ENCODE results near the gene RASSF5. TPM values are rescaled to one million over a fixed set of nuclear protein-coding genes. Genes with fewer than 3 reads are reported as not detected.

Gene RASSF5
- total RNA-seq, 4 donors from 2014 or later: 4.6 to 14.0 (median 7.8) TPM

GRCh38 chr1:206631085-206631509 is 123.8 kb downstream of the RASSF5 start:
- peak overlapping the region; percentile 19 to 49 (median 24) for H3K27ac ChIP-seq
- peaks cover 6 to 21% (median 17%) of the 10 kb centered on the region in 4 donors for H3K4me1 ChIP-seq
- TF ChIP-seq POLR2A (IDR thresholded peaks at IDR 0.05) (no peak), POLR2AphosphoS5 (IDR thresholded peaks at IDR 0.05) (peak in 2 of 3 donors; percentile 46 to 53), CTCF (IDR thresholded peaks at IDR 0.05) (peak in 3 of 5 experiments; percentile 18 to 35 (median 34))
- H3K36me3 ChIP-seq: no peaks in the 10 kb centered on the region
- DNase-seq: peak; percentile 56
- H3K4me3 ChIP-seq: no peak overlapping the region
- intact Hi-C loops (cut with DNase I; ENCODE audit: low total_unique reads): loop anchor here (10.0 kb wide), 1 partner anchor 284 kb away; no protein-coding TSS in a partner anchor
- in situ Hi-C loops (cut with MboI; ENCODE audit: low pct_ligation_motif_present in 1 of 4, low pct_unique_long_range_greater_than_20kb in 1 of 4, low sequenced_read_pairs in 3 of 4): loop anchor here in 3 of 4 donors (10.0 to 25.0 kb wide), 2 partner anchors 281 to 284 kb away; partner anchors contain the start of gene FCMR (in 1 of the 3)
- H3K27me3 ChIP-seq: peaks cover 16% of the 10 kb centered on the region
- WGBS, 2 donors (ENCODE audit: low coverage in 1 of 2): 33 to 42% methylated on average over 3 to 4 of the region's 4 CpGs
- H3K9me3 ChIP-seq: no peaks in the 10 kb centered on the region

GRCh38 chr1:206633708-206634121 is 126.4 kb downstream of the RASSF5 start:
- peak; percentile 11 for DNase-seq
- in situ Hi-C loops (cut with MboI; ENCODE audit: low pct_ligation_motif_present in 1 of 4, low pct_unique_long_range_greater_than_20kb in 1 of 4, low sequenced_read_pairs in 3 of 4) (loop anchor here in 3 of 4 donors (10.0 to 25.0 kb wide), 2 partner anchors 279 to 281 kb away; partner anchors contain the start of gene FCMR (in 1 of the 3)), intact Hi-C loops (cut with DNase I; ENCODE audit: low total_unique reads) (loop anchor here (2.0 to 10.0 kb wide), 2 partner anchors 31 to 281 kb away; no protein-coding TSS in a partner anchor)
- no peaks in the 10 kb centered on the region for H3K9me3 ChIP-seq
- no peaks in the 10 kb centered on the region for H3K36me3 ChIP-seq
- peaks cover 6 to 36% (median 18%) of the 10 kb centered on the region in 4 donors for H3K4me1 ChIP-seq
- peaks cover 21% of the 10 kb centered on the region for H3K27me3 ChIP-seq
- peak overlapping the region; percentile 77 to 85 (median 82) for H3K27ac ChIP-seq
- no peak overlapping the region for H3K4me3 ChIP-seq
- 31 to 54% methylated on average over 3 to 9 of the region's 9 CpGs for WGBS, 2 donors (ENCODE audit: low coverage in 1 of 2)
- TF ChIP-seq POLR2AphosphoS5 (IDR thresholded peaks at IDR 0.05): peak in 2 of 3 donors; percentile 15 to 56
- no peak for TF ChIP-seq CTCF (IDR thresholded peaks at IDR 0.05)

- intact Hi-C loops (cut with DNase I; ENCODE audit: low total_unique reads): loop anchor here (2.0 to 10.0 kb wide), 2 partner anchors 30 to 280 kb away; no protein-coding TSS in a partner anchor
- Histone ChIP-seq H3K4me3 (peak overlapping the region in 3 of 4 donors; percentile 48 to 89 (median 76)), H3K27me3 (peaks cover 21% of the 10 kb centered on the region), H3K27ac (peak overlapping the region; percentile 77 to 85 (median 82)), H3K9me3 (no peaks in the 10 kb centered on the region), H3K4me1 (peaks cover 6 to 36% (median 18%) of the 10 kb centered on the region in 4 donors), H3K36me3 (no peaks in the 10 kb centered on the region)
- peak; percentile 78 to 91 (median 82) for TF ChIP-seq CTCF (IDR thresholded peaks at IDR 0.05)
- no peak for TF ChIP-seq POLR2A (IDR thresholded peaks at IDR 0.05)
- no peak for TF ChIP-seq EP300 (IDR thresholded peaks at IDR 0.05; ENCODE audit: low read depth)
- TF ChIP-seq POLR2AphosphoS5 (IDR thresholded peaks at IDR 0.05): peak in 1 of 3 donors; percentile 15
- 18 to 20% methylated on average over 8 to 26 of the region's 26 CpGs for WGBS, 2 donors (ENCODE audit: low coverage in 1 of 2)
- peak; percentile 93 for DNase-seq
- in situ Hi-C loops (cut with MboI; ENCODE audit: low pct_ligation_motif_present in 1 of 4, low pct_unique_long_range_greater_than_20kb in 1 of 4, low sequenced_read_pairs in 3 of 4): loop anchor here in 3 of 4 donors (10.0 to 25.0 kb wide), 2 partner anchors 278 to 280 kb away; partner anchors contain the start of gene FCMR (in 1 of the 3)
Observed at GRCh38 chr1:206634365-206635079, 127.2 kb downstream of the RASSF5 start.

All from transverse colon (tissue), 4 donors.